NT2/D1 (cell line): ENCODE results near the gene LRRIQ3.

Experiments
- DNase-seq: peaks from one replicate; pipeline ENCODE4 v3.0.0-alpha.2; 2011; ENCODE audit warnings: low read depth, low spot score
- H3K27me3 ChIP-seq: 2 replicates; pipeline ENCODE4 v1.6.0; 2011; ENCODE audit warnings: mild to moderate bottlenecking; ENCODE audit not compliant: insufficient read length, insufficient read depth
- H3K36me3 ChIP-seq: 2 replicates; pipeline ENCODE4 v1.6.1; 2011; ENCODE audit warnings: mild to moderate bottlenecking, low read length, mixed read lengths; ENCODE audit not compliant: insufficient read depth, insufficient read length
- H3K4me1 ChIP-seq: 2 replicates; pipeline ENCODE4 v1.5.1; 2011; ENCODE audit not compliant: insufficient read depth, insufficient read length
- H3K4me3 ChIP-seq: 2 replicates; pipeline ENCODE4 v1.5.1; 2011; ENCODE audit warnings: low read depth; ENCODE audit not compliant: insufficient read length
- H3K9ac ChIP-seq: 2 replicates; pipeline ENCODE4 v1.6.0; 2011; ENCODE audit warnings: low read depth; ENCODE audit not compliant: insufficient read length
- H3K9me3 ChIP-seq: 2 replicates; pipeline ENCODE4 v1.5.1; 2011; ENCODE audit warnings: mild to moderate bottlenecking, low read length; ENCODE audit not compliant: insufficient read depth
- SUZ12 ChIP-seq: IDR thresholded peaks from 2 replicates; pipeline ENCODE4 v1.6.1; 2011; ENCODE audit not compliant: insufficient read length, insufficient read depth; ENCODE audit errors: extremely low read depth
- YY1 ChIP-seq: IDR thresholded peaks from 2 replicates; pipeline ENCODE4 v1.6.1; 2011; ENCODE audit not compliant: insufficient read length, insufficient read depth
- ZNF274 ChIP-seq: IDR thresholded peaks from 2 replicates; pipeline ENCODE4 v1.6.1; 2011; ENCODE audit warnings: mild to moderate bottlenecking, low read depth, low read length

Gene LRRIQ3

GRCh38 chr1:73979684-73980083 is 218.3 kb downstream of the LRRIQ3 start:
- Histone ChIP-seq H3K4me1 (no peaks in the 10 kb centered on the region), H3K9me3 (peaks cover 21% of the 10 kb centered on the region; the same call in 1 of the 2 replicates), H3K9ac (no peak overlapping the region), H3K36me3 (no peaks in the 10 kb centered on the region), H3K27me3 (no peaks in the 10 kb centered on the region), H3K4me3 (no peak overlapping the region)
- TF ChIP-seq SUZ12 (no peak), YY1 (no peak), ZNF274 (no peak)
- no peak for DNase-seq

- peaks cover 21% of the 10 kb centered on the region; the same call in 1 of the 2 replicates for H3K9me3 ChIP-seq
- H3K4me3 ChIP-seq, result no peak overlapping the region
- no peaks in the 10 kb centered on the region for H3K4me1 ChIP-seq
- H3K9ac ChIP-seq, result no peak overlapping the region
- H3K36me3 ChIP-seq, result no peaks in the 10 kb centered on the region
- TF ChIP-seq YY1, result no peak
- no peak for TF ChIP-seq ZNF274
- H3K27me3 ChIP-seq, result no peaks in the 10 kb centered on the region
- no peak for DNase-seq
These were observed 219.0 kb downstream of the LRRIQ3 start for GRCh38 chr1:73978964-73979363.
